Effector memory CD8-positive, alpha-beta T cell (primary cell): Measurements from ENCODE around the gene DIPK1B.

ENCODE experiments used
- ATAC-seq: fragments of 150-1000 bp; cut with Tn5 transposase; replicated peaks from 2 replicates; pipeline ENCODE4 v1.10.0; 2021; ENCODE audit warnings: mild to moderate bottlenecking, moderate library complexity
- DNase-seq, 3 experiments: peaks; one replicate each; pipeline ENCODE4 v3.0.0; 2021
- H3K27ac Mint-ChIP-seq, 2 donors: one replicate each; pipeline ENCODE4 v1.8.0; 2022; ENCODE audit warnings: mild to moderate bottlenecking in 2 of 2, mixed read lengths in 2 of 2, moderate library complexity in 2 of 2
- H3K27me3 Mint-ChIP-seq, 2 donors: one replicate each; pipeline ENCODE4 v1.8.0; 2022; ENCODE audit warnings: mixed read lengths in 2 of 2
- H3K36me3 Mint-ChIP-seq: one replicate; pipeline ENCODE4 v1.8.0; 2022; ENCODE audit warnings: mild to moderate bottlenecking, moderate library complexity, mixed read lengths; ENCODE audit not compliant: insufficient read depth
- H3K4me1 Mint-ChIP-seq, 2 donors: one replicate each; pipeline ENCODE4 v1.8.0; 2022; ENCODE audit warnings: low read depth in 2 of 2, mixed read lengths in 2 of 2
- H3K4me3 Mint-ChIP-seq, 2 donors: one replicate each; pipeline ENCODE4 v1.8.0; 2022; ENCODE audit warnings: mild to moderate bottlenecking in 2 of 2, mixed read lengths in 2 of 2, moderate library complexity in 2 of 2
- H3K9me3 Mint-ChIP-seq, 2 donors: one replicate each; pipeline ENCODE4 v1.8.0; 2022; ENCODE audit warnings: mixed read lengths in 2 of 2

DIPK1B gene

DNA sequence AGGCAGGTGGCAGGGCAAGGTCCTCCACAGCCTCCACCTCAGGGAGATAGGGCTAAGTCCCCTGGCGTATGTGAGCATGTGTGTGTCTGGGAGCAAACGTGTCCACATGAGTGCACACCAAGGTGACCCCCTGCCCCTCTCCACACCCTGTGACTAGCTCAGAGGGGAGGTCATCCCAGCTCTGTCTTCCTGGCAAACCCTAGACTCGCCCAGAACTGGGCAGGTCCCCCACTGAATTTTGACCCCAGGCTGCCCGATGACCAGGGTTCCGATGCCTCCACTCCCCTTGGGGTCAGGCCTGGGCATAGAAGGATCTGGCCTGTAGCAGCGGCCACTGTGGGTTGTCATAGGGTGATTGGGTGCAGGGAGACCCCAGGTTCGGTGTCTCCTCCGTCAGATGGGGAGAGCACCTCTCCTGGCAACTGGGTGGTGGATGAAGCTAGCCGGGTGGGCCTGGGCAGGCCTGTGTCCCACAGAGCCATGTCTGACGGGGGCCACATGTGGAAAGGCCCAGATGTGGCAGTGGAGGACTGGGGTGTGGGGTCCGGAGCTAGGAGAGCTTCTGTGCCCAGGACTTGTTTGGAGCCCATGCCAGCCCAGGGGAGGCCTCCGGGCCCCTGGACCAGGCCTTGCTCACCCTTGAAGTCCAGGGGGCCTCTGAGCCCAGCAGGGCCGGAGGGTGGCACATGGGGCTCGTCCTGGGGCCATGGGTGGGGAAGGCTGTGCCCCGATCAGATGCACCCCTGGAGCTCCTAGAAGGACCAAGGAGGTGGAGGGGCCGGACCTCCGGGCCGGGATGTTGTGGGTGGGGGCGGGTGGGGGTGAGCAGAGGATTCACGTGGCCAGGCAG lies 6.2 kb downstream of the DIPK1B start:
- Mint-ChIP-seq H3K9me3 (no peaks in the 10 kb centered on the region), H3K4me1 (peaks cover 4 to 7% of the 10 kb centered on the region in 2 donors), H3K27me3 (peaks cover 25 to 45% of the 10 kb centered on the region in 2 donors), H3K4me3 (no peak overlapping the region), H3K36me3 (peaks cover 16% of the 10 kb centered on the region), H3K27ac (peak overlapping the region in 1 of 2 donors; percentile 49)
- DNase-seq: no peak
- no peak for ATAC-seq

DNA sequence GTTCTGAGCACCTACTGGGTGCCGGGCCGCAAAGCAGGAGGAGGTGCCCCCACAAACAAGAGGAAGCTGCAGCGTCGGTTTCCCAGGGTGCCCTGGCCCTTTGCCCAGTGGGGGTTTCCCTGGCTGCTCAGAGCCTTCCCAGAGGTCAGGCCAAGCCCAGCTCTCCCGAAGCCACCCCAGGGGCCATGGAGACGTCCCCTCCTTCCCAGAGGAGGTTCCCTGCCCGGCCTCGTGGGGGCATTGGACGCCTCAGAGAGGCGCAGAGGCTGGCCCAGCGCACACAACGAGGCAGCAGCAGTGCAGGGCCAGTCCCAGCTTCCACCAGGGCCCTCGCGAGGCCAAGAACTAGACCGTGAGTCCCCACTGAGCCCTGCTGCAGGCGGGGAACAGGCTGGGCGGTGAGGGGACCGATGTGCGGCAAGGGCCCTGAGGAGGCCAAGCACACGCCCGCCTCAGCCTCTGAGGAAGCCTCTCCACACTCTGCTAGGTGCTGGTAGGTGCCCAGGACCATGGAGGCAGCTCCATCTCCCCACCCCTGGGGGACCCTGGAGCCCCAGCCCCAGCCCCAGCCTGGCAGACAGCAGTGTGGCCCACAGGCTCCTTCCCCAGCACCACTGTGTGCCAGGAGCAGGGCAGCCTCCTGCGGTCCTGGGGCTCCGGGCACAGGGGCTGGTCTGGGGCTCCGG lies 7.0 kb downstream of the DIPK1B start:
- Mint-ChIP-seq H3K27ac (no peak overlapping the region), H3K4me3 (no peak overlapping the region), H3K4me1 (peaks cover 5 to 13% of the 10 kb centered on the region in 2 donors), H3K27me3 (peaks cover 17 to 37% of the 10 kb centered on the region in 2 donors), H3K9me3 (no peaks in the 10 kb centered on the region), H3K36me3 (peaks cover 24% of the 10 kb centered on the region)
- no peak for DNase-seq
- peak; percentile 19 for ATAC-seq

DNA sequence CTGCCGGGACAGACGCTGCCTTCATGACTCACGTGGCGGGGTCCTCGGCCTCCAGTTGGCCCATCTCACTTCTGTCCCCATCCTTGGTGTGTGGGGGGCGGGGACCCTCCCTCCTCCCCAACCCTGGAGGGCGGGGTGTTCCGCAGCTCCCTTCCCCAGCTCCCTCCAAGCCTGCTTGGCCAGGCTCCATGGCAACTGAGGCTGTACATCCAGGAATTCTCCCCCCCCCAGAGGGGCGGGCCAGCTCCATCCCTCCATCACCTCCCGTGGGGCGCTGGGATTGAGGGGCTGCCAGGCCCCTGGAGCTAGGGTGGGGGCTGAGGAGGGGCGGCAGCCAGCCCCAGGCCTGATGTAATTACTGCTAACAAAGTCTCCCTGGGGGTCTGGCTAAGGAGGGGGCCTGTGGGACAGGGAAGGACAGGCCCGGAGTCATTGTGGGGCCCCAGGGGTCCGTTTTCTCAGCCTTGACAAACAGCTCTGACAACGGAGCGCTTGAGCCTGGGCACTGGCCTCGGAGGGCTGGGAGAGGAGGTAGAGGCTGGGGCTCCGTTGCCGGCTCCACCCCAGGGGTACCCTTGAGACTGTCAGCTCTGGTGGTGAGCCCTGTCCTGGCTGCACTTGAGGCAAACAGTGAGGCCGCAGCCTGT lies 8.0 kb downstream of the DIPK1B start:
- peaks cover 34% of the 10 kb centered on the region for H3K36me3 Mint-ChIP-seq
- H3K27ac Mint-ChIP-seq: peak overlapping the region in 1 of 2 donors; percentile 75
- no peaks in the 10 kb centered on the region for H3K9me3 Mint-ChIP-seq
- DNase-seq: no peak
- peaks cover 9 to 15% of the 10 kb centered on the region in 2 donors for H3K4me1 Mint-ChIP-seq
- ATAC-seq: no peak
- H3K4me3 Mint-ChIP-seq: no peak overlapping the region
- H3K27me3 Mint-ChIP-seq: peaks cover 13 to 32% of the 10 kb centered on the region in 2 donors

DNA sequence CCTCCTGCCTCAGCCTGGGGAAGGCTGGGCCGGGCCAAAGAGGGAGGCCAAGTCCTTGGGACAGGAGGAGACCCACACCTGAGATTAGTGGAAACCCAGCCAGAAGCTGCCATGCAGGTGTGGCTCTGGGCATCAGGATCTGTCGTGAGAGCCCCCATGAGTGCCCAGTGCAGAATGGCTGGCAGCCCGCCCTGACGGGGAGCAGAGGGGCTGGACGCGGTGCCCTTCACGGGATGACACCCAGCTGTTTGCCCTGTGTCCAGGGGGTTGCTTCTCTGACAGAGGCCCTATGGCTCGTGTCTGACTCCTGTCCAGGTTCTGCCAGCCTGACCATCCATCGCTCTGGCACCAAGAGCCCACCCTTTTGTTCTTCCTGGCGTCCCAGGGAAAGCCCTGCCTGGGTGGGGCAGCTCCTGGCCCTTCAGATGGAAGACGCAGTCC lies 8.5 kb downstream of the DIPK1B start:
- no peak overlapping the region for H3K4me3 Mint-ChIP-seq
- peak overlapping the region in 1 of 2 donors; percentile 24 for H3K27ac Mint-ChIP-seq
- no peak for ATAC-seq

DNA sequence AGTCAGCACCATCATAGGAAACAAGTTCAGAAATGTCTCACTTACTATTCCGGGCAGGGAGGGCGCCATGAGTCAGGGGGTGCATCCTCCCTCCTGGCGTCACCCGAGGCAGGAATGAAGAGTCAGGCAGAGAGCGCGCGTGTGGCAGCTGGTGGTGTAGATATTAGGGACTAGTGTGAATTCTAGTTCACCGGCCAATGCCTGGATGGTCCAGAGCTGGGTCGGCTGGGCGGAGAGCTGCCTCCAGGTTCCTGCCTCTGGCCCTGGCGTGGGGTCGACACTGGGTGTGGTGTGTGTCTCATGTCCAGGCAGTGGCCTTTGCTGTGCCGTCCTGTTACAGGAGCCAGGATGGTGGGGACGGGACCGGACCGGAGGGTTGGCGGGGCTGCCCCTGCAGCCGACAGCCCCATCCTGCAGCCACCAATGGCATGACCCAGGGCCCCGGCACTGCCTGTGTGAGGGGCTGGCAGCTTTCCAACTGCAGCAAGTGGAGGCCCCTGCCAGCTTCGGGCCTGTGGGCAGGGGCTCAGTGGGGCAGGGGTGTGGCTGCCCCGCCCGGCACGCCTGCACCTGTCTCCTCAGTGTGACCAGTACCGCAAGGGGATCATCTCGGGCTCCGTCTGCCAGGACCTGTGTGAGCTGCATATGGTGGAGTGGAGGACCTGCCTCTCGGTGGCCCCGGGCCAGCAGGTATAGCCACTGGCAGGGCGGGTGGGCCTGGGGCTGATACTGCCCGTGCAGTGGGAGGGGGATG lies 9.1 kb downstream of the DIPK1B start:
- H3K27me3 Mint-ChIP-seq: peaks cover 5 to 21% of the 10 kb centered on the region in 2 donors
- H3K9me3 Mint-ChIP-seq: no peaks in the 10 kb centered on the region
- peaks cover 46% of the 10 kb centered on the region for H3K36me3 Mint-ChIP-seq
- no peak overlapping the region for H3K4me3 Mint-ChIP-seq
- DNase-seq: no peak
- H3K4me1 Mint-ChIP-seq: peaks cover 13 to 18% of the 10 kb centered on the region in 2 donors
- ATAC-seq: no peak
- peak overlapping the region in 1 of 2 donors; percentile 24 for H3K27ac Mint-ChIP-seq

More for the DNA sequence above, 8.5 kb downstream of the DIPK1B start:
- no peaks in the 10 kb centered on the region for H3K9me3 Mint-ChIP-seq
- H3K27me3 Mint-ChIP-seq: peaks cover 8 to 27% of the 10 kb centered on the region in 2 donors
- DNase-seq: no peak
- H3K36me3 Mint-ChIP-seq: peaks cover 40% of the 10 kb centered on the region
- peaks cover 9 to 15% of the 10 kb centered on the region in 2 donors for H3K4me1 Mint-ChIP-seq

DNA sequence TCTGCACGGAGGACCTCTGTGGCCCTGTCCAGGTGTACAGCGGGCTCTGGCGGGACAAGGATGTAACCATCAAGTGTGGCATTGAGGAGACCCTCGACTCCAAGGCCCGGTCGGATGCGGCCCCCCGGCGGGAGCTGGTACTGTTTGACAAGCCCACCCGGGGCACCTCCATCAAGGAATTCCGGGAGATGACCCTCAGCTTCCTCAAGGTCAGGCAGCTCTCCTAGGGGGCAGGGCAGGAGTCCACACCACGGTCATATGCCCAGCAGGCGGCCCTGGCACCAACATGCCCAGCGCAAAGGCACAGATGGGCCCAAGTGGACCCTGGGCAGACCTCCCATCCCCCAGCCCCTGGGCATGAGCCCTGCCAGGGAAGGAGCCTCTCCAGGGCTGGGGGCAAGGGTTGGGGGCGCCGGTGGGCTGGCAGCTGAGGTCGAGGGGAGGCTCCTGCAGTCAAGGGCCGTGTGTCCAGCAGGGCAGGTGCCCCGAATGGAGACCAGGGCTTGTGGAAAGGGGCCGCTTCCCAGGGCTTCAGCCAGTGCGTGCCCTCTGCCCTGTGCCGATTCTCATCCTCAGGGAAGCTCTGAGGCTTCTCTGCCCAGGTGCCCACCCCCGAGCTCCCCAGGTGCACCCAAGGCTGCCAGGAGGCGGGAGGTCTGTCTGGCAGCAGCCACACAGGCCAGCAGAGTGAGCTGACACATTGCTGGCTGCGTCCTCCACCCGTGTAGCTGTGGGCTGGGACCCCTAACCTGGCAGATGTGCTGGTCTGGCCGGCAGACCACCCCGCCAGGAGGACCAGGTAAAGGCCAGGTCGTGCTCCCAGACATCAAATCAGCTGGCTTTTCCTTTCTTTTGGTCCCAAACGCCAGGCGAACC lies 10.0 kb downstream of the DIPK1B start:
- ATAC-seq: no peak
- Mint-ChIP-seq H3K4me1 (peaks cover 18 to 23% of the 10 kb centered on the region in 2 donors), H3K4me3 (no peak overlapping the region), H3K27me3 (peaks cover 5 to 12% of the 10 kb centered on the region in 2 donors), H3K27ac (peak overlapping the region in 1 of 2 donors; percentile 26), H3K36me3 (peaks cover 54% of the 10 kb centered on the region), H3K9me3 (no peaks in the 10 kb centered on the region)
- no peak for DNase-seq

DNA sequence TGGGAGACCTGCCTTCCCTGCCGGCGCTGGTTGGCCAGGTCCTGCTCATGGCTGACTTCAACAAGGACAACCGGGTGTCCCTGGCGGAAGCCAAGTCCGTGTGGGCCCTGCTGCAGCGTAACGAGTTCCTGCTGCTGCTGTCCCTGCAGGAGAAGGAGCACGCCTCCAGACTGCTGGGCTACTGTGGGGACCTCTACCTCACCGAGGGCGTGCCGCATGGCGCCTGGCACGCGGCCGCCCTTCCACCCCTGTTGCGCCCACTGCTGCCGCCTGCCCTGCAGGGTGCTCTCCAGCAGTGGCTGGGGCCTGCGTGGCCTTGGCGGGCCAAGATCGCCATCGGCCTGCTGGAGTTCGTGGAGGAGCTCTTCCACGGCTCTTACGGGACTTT lies 10.6 kb downstream of the DIPK1B start:
- Mint-ChIP-seq H3K9me3 (no peaks in the 10 kb centered on the region), H3K4me1 (peaks cover 18 to 26% of the 10 kb centered on the region in 2 donors), H3K27me3 (peaks cover 5 to 6% of the 10 kb centered on the region in 2 donors), H3K27ac (peak overlapping the region in 1 of 2 donors; percentile 26), H3K4me3 (no peak overlapping the region), H3K36me3 (peaks cover 60% of the 10 kb centered on the region)
- ATAC-seq (no peak), DNase-seq (no peak)

DNA sequence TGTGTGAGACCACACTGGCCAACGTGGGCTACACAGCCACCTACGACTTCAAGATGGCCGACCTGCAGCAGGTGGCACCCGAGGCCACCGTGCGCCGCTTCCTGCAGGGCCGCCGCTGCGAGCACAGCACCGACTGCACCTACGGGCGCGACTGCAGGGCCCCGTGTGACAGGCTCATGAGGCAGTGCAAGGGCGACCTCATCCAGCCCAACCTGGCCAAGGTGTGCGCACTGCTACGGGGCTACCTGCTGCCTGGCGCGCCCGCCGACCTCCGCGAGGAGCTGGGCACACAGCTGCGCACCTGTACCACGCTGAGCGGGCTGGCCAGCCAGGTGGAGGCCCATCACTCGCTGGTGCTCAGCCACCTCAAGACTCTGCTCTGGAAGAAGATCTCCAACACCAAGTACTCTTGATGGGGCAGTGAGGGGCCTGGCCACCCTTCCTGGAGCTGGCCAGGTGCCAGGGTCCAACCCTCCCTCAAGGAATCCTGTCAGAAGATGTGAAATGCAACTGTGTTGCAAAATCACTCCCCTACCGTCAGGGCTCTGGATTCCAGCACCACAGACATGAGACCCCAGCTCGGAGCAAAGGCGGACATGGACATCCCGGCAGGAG lies 11.1 kb downstream of the DIPK1B start:
- Mint-ChIP-seq H3K27ac (peak overlapping the region in 1 of 2 donors; percentile 26), H3K4me3 (peak overlapping the region in 1 of 2 donors; percentile 6)

DNA sequence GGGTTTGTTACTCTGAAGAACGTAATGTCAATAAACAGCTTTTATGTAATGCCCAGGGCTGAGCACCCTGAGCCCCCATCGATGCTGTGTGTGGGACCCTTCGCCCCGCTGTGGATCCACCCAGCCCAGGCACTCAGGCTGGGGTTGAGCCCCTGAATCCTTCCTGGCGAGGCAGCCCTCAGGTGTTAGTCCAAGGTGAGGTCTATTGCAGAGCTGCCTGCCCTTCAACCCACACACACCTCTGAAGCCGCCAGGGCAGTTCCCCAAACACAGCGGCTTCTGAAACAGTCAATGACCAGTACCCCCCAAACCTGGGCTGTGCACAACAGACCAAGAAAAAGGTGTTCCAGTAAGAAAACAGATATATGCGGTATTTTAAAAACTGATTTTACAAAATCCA lies 11.6 kb downstream of the DIPK1B start:
- Mint-ChIP-seq H3K27ac (peak overlapping the region; percentile 25 to 75), H3K36me3 (peaks cover 70% of the 10 kb centered on the region), H3K4me3 (peak overlapping the region in 1 of 2 donors; percentile 12), H3K27me3 (no peaks in the 10 kb centered on the region), H3K9me3 (no peaks in the 10 kb centered on the region), H3K4me1 (peaks cover 18 to 25% of the 10 kb centered on the region in 2 donors)
- no peak for DNase-seq
- no peak for ATAC-seq

More for the DNA sequence above, 11.1 kb downstream of the DIPK1B start:
- Mint-ChIP-seq H3K4me1 (peaks cover 18 to 26% of the 10 kb centered on the region in 2 donors), H3K36me3 (peaks cover 65% of the 10 kb centered on the region), H3K27me3 (peaks cover 1 to 2% of the 10 kb centered on the region in 2 donors), H3K9me3 (no peaks in the 10 kb centered on the region)
- ATAC-seq (no peak), DNase-seq (no peak)

DNA sequence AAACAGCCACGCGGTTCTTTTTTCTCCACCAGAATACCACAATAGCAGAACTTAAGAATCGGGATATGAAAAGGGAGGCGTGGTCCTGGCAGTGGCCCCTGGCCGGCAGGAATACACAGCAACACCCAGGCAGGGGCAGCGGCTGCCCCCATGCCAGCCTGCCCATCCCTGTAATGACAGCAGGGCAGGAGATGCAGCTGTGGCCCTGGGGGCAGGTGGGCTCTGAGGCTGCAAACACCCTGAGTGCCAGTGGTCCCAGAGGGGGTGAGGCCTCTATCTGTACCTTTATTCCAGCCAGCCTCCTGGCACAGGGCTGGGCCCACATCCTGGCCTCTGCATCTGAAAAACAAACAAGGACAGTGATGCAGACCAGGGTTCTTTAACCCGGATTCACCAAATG lies 12.4 kb downstream of the DIPK1B start:
- Mint-ChIP-seq H3K27me3 (no peaks in the 10 kb centered on the region), H3K4me3 (peak overlapping the region in 1 of 2 donors; percentile 12), H3K36me3 (peaks cover 78% of the 10 kb centered on the region), H3K27ac (peak overlapping the region; percentile 25 to 75), H3K4me1 (peaks cover 14 to 25% of the 10 kb centered on the region in 2 donors), H3K9me3 (no peaks in the 10 kb centered on the region)
- DNase-seq (no peak), ATAC-seq (no peak)

DNA sequence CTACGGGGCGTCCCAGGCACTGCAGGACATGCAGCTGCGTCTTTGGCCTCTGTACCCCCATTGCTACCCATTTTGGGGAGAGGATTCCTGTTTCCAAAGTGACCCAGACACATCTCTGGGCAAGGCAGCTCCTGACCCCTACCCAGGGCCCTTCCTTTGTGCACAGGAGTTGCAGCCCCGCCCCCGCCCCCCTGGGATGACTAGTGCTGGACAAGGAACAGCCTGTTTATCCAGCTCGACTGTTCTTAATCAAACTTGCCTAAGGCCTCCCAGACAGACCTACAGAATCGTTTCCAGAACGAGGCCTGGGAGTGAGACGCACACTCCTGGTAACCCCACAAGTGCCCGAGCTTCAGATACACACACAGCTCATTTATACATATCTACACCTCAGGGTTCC lies 13.2 kb downstream of the DIPK1B start:
- H3K27me3 Mint-ChIP-seq: no peaks in the 10 kb centered on the region
- DNase-seq (no peak), ATAC-seq (no peak)
- H3K4me1 Mint-ChIP-seq: peaks cover 14 to 25% of the 10 kb centered on the region in 2 donors
- no peaks in the 10 kb centered on the region for H3K9me3 Mint-ChIP-seq
- peak overlapping the region in 1 of 2 donors; percentile 97 for H3K27ac Mint-ChIP-seq
- peak overlapping the region in 1 of 2 donors; percentile 27 for H3K4me3 Mint-ChIP-seq
- H3K36me3 Mint-ChIP-seq: peaks cover 81% of the 10 kb centered on the region

DNA sequence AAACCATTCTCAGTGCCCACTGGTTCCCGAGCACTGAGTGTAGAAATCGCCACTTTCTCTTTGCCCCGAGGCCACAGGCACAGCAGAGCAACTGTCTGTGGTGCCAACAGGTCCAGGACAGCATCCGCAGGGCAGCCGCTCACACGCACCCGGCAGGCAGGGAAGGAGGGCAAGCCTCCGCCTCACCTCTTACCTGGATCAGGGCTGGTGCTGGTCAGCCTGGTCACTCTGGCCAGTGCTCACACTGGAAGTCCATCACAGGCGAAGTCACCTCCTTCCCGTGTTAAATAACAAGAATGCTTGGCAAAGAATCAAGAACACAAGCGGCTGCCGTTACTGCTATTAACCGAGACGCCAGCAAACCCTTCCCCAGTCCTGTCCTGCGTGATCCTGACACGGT lies 13.7 kb downstream of the DIPK1B start:
- H3K4me3 Mint-ChIP-seq: peak overlapping the region; percentile 95 to 97
- peaks cover 14 to 24% of the 10 kb centered on the region in 2 donors for H3K4me1 Mint-ChIP-seq
- no peaks in the 10 kb centered on the region for H3K9me3 Mint-ChIP-seq
- ATAC-seq (no peak), DNase-seq (no peak)
- H3K36me3 Mint-ChIP-seq: peaks cover 81% of the 10 kb centered on the region
- H3K27me3 Mint-ChIP-seq: no peaks in the 10 kb centered on the region
- H3K27ac Mint-ChIP-seq: peak overlapping the region; percentile 97 to 98
